ENCODE measurements around the gene SEC23B. TPM values are rescaled to one million over a fixed set of nuclear protein-coding genes. Genes with fewer than 3 reads are reported as not detected.
A peak's percentile ranks its signal among the peaks of the same experiment; 100 is the strongest.

Gene SEC23B
- total and polyA plus RNA-seq, 2 of the 8 experiments (the other 6 are each of a cell fraction or from before 2014, with no cell fraction given): 53.3 to 62.8 TPM

- TF ChIP-seq CHD7 (IDR thresholded peaks at IDR 0.05; ENCODE audit: insufficient replicate concordance, low read length) (no peak), SIN3A (conservative IDR thresholded peaks at IDR 0.05 in 1 of 2, IDR thresholded peaks at IDR 0.05 in 1 of 2; ENCODE audit: low read depth in 1 of 2, low read length in 2 of 2) (peak; percentile 45 to 91; a peak in 2 of 4 replicates), CBX5 (IDR thresholded peaks at IDR 0.05; ENCODE audit: low read depth, low read length) (no peak), RAD21 (IDR thresholded peaks at IDR 0.05 in 1 of 2, conservative IDR thresholded peaks at IDR 0.05 in 1 of 2; ENCODE audit: low read depth in 2 of 2, low read length in 2 of 2) (0 out of 4 replicates have a peak, but pooled peaks of 1 of the 2 experiments have one; percentile 4), JUN (IDR thresholded peaks at IDR 0.05; ENCODE audit: low read depth, low read length) (no peak), CTCF (IDR thresholded peaks at IDR 0.05; ENCODE audit: control extremely low read depth in 1 of 3, insufficient read depth in 1 of 3, low read depth in 1 of 3, low read length in 3 of 3) (no peak)
These were observed 40.6 kb upstream of the SEC23B start, which contains the start of the genes DZANK1 and POLR3F (continued) for GRCh38 chr20:18466894-18467730.

Measured in H1 (cell line).